ENCODE measurements around the gene ORM1.

The ORM1 gene

GRCh38 chr9:114344692-114345091 is 21.8 kb downstream of the ORM1 start:
- DNase-seq, result no peak

DNA sequence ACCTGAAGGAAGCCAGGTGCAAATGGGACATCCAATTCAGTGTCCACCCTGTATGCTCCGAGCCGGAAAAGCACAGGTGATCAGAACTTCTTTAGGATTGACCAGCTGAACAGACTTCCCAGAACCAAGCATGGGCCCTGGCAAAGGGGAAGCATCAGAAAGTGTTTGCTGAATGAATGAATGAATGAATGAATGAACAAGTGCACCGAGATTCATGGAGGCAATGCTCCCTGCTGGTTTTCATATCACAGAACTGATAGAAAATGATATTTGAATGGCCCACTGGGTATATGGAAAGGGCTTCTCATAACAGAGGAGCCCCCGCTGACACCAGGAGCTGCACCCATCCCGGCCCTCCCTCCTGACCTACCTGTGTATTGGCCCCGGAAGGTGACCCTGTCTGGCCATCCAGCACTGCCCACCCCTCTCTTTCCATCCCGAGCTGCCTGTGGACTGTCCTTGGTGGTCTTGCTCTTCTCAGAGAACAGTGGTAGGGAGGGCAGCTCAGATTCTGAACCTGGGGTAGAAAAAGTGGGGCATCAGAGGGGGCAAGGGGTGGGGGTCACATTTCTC is 22.7 kb downstream of the ORM1 start:
- DNase-seq, result no peak

GRCh38 chr9:114346146-114346545 is 23.2 kb downstream of the ORM1 start:
- no peak for DNase-seq

- DNase-seq, result no peak
Observed at GRCh38 chr9:114347675-114348074, 24.8 kb downstream of the ORM1 start.

- DNase-seq, result no peak
Observed at GRCh38 chr9:114348261-114348905, 25.5 kb downstream of the ORM1 start.

DNA sequence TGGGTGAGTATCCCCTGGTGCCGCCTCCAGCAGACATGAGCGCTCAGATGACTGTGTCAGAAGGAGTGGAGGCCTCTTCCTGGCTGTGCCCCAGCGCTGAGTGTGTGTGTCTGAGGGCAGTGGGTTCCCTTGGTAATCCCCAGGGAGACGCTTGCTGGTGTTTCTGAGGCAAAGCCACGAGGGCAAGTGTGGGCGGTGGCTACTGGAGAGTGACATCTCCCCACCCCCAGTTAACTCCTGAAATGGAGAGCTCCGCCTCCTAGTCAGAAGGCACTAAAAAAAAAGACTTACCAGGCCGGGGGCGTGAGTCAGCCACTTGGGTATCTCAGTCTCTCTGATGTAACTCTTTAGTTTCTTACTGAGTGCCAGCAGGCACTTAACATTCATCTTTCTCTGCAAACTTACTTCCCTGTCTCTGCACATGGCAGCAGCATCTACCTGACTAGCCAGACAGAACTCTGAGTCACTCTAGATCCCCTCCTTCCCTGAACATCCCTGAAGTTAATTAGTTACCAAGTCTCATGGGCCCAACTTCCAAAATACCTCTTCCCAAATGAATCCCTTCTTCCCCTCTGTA is 26.1 kb downstream of the ORM1 start:
- DNase-seq, result peak; percentile 94

DNA sequence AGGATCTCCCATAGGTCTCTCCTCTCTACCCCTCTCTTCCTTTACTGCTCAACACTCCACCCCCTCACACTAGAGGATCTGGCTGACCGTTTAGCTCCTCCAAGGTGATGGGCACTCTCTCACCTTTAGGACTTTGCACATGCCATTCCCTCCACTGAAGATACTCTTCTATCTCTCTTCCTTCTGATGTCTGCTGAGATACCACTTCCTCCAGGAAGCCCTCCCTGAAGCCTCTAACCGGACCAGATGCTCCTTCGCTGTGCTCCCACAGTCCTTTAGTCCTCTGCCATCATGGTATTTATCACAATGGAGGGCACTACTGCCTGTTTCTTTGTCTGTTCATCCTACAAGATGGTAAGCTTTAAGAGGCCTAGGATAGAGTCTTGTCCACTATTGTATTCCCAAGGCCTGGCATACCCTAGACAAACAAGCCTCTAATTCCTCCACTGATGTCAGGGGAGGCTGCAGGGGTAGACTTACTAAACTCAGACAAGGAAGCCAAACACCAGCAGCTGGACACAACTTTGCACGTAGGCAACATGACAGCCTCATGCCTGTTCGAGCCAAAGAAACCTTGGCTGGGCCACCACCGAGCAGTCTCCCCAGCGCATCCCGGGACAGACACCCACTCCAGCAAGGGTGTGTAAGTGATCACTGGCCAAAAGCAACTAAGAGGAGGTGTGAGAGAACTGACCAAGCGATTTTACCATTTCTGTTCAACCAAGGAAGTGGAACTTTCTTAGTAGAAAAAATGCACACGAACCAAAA is 27.0 kb downstream of the ORM1 start:
- no peak for DNase-seq

DNA sequence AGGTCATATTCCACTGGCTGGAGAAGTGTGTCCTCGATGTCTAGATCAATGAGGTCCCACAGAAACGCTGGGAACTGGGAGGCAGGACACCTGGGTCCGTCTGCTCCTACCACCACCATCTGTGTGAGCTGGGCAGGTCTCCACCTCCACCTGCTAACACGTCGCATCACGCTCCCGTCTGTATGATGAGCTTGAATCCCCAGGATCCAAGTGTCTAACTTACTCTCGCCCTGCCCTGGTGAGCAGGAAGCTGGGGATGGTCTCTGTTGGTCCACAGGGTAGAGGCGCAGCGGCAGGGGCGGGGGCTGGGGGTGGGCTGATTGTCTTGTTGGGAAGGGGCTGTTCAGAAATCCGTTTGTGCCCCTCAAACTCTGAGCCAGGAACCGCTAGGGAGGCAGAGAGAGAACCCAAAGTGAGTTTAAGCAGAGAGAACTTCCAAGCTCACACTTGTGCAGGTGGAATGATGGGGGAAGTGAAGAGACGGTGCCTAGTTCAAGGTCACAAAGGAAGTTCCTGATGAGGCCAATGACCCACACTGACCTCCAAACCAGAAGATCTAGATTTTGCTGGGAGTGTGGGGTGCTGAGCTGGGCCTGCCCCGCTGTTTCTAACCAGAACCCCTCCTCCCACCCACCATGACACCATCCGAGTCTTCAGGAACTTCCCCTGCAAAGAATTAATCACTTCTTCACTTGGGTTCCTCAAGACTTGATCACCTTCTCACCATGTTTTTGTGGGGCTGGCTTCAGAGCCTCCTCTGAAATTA is 27.9 kb downstream of the ORM1 start:
- DNase-seq, result no peak

DNA sequence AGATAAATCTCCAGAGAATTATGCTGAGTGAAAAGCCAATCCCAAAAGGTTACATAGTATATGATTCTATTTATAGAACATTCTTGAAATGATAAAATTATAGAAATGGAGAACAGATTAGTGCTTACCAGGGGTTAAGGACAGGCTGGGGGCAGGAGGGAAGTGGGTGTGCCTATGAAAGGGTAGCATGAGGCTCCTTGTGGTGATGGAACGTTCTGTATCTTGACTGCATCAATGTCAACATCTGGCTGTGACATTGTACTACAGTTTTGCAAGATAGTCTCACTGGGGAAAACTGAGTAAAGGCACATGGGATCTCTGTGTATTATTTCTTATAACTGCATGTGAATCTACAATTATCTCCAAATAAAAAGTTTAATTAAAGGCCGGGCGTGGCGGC is 29.0 kb downstream of the ORM1 start:
- no peak for DNase-seq

GRCh38 chr9:114355821-114356220 is 32.9 kb downstream of the ORM1 start:
- DNase-seq, result no peak

DNA sequence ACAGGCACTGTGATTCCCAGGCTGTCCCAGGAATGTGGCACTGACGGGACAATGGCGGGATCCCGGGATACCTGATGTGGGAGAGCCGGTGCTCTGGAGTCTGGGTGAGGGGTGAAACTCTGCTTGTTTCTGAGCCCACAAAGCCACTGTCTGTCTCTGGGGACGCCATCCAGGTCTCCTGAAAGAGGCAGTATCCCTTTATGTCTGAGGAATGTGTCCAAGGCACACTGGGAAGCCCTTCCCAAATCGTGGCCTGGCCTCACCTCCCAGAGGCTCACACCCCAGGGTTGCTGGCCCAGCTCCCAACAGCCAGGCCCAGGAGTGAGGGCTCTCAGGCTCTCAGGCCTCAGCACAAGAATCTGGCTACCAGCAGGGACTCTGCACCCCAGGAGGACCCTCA is 33.9 kb downstream of the ORM1 start:
- no peak for DNase-seq

GRCh38 chr9:114357360-114357759 is 34.5 kb downstream of the ORM1 start:
- DNase-seq, result no peak

GRCh38 chr9:114357911-114358328 is 35.0 kb downstream of the ORM1 start:
- no peak for DNase-seq

DNA sequence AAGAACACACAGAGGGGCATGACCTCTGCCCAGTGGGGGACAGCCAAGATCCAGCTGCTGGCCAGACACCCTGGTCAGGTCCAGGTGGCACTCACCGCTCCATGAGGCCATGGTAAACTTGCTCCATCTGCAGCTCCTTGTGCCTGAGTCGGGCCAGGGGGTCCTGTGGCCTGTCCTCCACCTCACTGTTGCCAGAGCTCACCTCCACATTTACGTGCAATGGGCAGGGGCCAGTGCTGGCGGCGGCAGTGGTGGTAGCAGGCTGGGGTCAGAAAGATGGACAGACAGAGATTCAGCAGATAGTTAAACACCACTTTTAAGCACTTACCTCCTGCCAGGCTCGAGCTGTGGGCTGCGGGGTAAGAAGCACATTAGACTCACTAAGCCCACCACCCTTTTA is 36.9 kb downstream of the ORM1 start:
- no peak for DNase-seq

GRCh38 chr9:114361542-114361941 is 38.6 kb downstream of the ORM1 start:
- no peak for DNase-seq

DNA sequence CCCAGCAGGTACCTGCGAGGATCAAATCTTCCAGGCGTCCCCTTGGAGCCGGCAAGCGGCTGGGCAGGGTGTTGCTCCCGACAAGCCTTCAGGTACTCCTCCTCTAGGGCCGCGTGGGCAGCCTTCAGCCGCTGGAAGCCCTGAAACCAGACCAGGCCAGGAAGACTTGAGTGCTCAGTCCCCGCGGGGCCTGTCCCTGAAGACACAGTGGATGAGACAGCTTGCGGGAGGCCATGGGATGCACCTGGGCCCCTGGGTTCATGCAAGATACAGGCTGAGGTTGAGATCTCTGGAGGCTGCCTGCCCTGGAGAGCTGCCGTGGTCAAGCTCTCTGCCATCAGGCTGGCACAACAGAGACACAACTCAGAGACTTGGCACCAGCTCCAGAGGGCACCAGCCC is 39.5 kb downstream of the ORM1 start:
- no peak for DNase-seq

DNA sequence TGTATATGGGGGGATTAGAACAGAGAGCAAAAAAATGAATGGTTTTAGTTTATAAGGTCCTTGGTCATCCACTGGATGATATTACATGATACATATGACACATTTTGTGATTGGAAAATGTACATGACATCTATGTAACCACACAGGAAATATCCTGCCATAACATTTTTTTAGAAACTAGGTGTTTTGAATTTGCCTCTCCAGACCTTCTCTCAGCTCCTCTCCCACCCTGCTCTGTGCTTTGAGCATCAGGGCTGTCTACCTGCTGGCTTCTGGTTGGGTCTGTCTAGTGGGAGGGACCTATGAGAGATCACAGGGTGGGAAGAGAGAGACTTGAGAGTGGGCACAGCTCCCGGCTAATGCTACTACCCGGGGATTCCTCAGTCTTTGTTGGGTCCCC is 40.5 kb downstream of the ORM1 start:
- DNase-seq, result no peak

DNA sequence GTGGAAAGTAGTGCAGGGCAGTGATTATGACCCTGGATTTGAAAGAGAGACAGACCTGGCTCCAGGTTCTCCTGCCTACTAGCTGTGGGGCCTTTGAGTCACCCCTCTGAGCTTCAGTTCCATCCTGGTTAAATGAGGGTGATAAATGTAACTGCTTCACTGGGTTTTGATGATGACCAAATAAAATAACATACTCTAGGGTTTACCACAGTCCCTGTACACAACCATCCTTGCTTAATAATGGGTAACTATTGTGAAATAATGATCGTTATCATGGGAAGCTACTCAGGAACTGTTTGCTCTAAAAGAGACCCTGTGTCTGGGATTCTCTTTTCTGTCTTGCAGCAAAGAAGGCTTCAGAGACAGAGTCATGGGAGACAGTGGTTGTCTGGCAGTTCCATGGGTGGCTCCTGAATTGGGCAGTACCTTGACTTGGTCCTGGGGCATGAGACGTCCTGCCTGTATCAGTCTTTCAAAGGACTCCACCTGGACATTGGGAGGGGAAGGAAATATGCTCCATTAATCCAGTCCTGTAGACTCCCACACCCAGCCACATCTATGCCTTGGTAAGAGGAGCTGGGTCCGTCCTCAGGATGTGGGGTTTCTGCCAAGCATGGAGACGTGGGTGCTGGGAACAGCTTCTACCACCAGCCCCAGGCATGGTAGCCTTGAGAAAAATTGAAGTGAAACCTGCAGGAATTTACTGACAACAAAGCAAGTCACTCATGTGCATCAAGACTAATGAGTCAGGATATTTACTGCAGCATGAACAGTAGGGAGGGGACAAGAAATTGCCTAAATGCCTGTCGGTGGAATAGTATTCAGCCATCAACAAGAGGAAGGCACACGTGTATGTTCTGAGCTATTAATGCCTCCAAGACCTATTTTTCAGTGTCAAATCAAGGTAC is 41.5 kb downstream of the ORM1 start:
- peak; percentile 47 for DNase-seq

DNA sequence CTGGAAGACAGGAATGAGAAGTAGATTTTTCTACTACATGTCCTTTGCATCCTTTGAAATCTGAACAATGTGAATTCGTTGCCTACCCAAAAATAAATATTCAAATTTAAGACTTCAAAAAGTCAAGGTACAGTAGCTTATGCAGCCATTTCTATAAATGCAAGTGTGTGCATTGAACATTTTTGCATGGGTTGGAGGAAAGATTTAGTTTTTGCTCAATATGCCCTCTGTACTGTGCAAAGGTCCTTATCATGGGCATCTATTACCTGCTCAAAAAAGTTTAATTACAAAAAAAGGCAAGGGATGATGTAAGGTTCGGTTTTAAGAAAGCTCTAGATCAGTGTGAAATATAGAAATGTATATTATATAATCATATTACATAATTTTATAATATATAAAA is 42.3 kb downstream of the ORM1 start:
- no peak for DNase-seq

GRCh38 chr9:114366334-114367128 is 43.6 kb downstream of the ORM1 start:
- no peak for DNase-seq

GRCh38 chr9:114367366-114367765 is 44.5 kb downstream of the ORM1 start:
- DNase-seq, result no peak
